ENCODE results near the gene RABEP2.

- TF ChIP-seq EZH2 (IDR thresholded peaks at IDR 0.05; ENCODE audit: low read length), result no peak
- TF ChIP-seq, protein P1, sequence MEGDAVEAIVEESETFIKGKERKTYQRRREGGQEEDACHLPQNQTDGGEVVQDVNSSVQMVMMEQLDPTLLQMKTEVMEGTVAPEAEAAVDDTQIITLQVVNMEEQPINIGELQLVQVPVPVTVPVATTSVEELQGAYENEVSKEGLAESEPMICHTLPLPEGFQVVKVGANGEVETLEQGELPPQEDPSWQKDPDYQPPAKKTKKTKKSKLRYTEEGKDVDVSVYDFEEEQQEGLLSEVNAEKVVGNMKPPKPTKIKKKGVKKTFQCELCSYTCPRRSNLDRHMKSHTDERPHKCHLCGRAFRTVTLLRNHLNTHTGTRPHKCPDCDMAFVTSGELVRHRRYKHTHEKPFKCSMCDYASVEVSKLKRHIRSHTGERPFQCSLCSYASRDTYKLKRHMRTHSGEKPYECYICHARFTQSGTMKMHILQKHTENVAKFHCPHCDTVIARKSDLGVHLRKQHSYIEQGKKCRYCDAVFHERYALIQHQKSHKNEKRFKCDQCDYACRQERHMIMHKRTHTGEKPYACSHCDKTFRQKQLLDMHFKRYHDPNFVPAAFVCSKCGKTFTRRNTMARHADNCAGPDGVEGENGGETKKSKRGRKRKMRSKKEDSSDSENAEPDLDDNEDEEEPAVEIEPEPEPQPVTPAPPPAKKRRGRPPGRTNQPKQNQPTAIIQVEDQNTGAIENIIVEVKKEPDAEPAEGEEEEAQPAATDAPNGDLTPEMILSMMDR (optimal IDR thresholded peaks at IDR 0.05 in 1 of 3, IDR thresholded peaks at IDR 0.05 in 1 of 3, conservative IDR thresholded peaks at IDR 0.05 in 1 of 3; ENCODE audit: extremely low read depth in 1 of 3, insufficient read depth in 2 of 3, low read length in 3 of 3), result no peak
Measured at GRCh38 chr16:28923652-28924398, 1.2 kb downstream of the RABEP2 start.
